ENCODE measurements around the gene KCNJ2. TPM values are rescaled to one million over a fixed set of nuclear protein-coding genes. Genes with fewer than 3 reads are reported as not detected.

The KCNJ2 gene
- total and polyA plus RNA-seq, 4 donors: 0.47 to 2.7 (median 1.4) TPM

- 41% methylated on average over 4 of the region's 4 CpGs for WGBS
- no peaks in the 10 kb centered on the region for H3K9me3 ChIP-seq (ENCODE audit: control insufficient read depth in 4 of 4, low read length in 3 of 4)
- no peak overlapping the region for H3K4me3 ChIP-seq (ENCODE audit: low read depth in 1 of 3, low read length in 3 of 3)
- H3K27ac ChIP-seq (ENCODE audit: low read depth in 1 of 2, low read length in 2 of 2): no peak overlapping the region
- no peak for DNase-seq (ENCODE audit: low spot score)
- H3K36me3 ChIP-seq (ENCODE audit: control insufficient read depth in 4 of 4, insufficient read depth in 3 of 4, low read depth in 1 of 4, low read length in 3 of 4): no peaks in the 10 kb centered on the region
- H3K9ac ChIP-seq (ENCODE audit: low read depth in 1 of 2, low read length in 2 of 2): no peak overlapping the region
- H3K27me3 ChIP-seq (ENCODE audit: control insufficient read depth in 4 of 4, insufficient read depth in 4 of 4, low read length in 3 of 4): peaks cover 0 to 2% (median 0%) of the 10 kb centered on the region in 4 donors
- H3K4me1 ChIP-seq (ENCODE audit: control insufficient read depth in 4 of 4, insufficient read depth in 4 of 4, low read length in 3 of 4): no peaks in the 10 kb centered on the region
- no peak for TF ChIP-seq FOXA2 (IDR thresholded peaks at IDR 0.05)
- TF ChIP-seq JUND (IDR thresholded peaks at IDR 0.05): no peak
- TF ChIP-seq RXRA (IDR thresholded peaks at IDR 0.05): no peak
- no peak for TF ChIP-seq ZBTB33 (IDR thresholded peaks at IDR 0.05)
Measured at GRCh38 chr17:70184770-70185169, 15.4 kb downstream of the KCNJ2 start.

- TF ChIP-seq YY1 (IDR thresholded peaks at IDR 0.05) (no peak), ZBTB33 (IDR thresholded peaks at IDR 0.05) (no peak), JUND (IDR thresholded peaks at IDR 0.05) (no peak), TAF1 (conservative IDR thresholded peaks at IDR 0.05) (no peak)
- Histone ChIP-seq H3K9me3 (ENCODE audit: control insufficient read depth in 4 of 4, low read length in 3 of 4) (no peaks in the 10 kb centered on the region), H3K27me3 (ENCODE audit: control insufficient read depth in 4 of 4, insufficient read depth in 4 of 4, low read length in 3 of 4) (peaks cover 0 to 2% (median 0%) of the 10 kb centered on the region in 4 donors), H3K27ac (ENCODE audit: low read depth in 1 of 2, low read length in 2 of 2) (no peak overlapping the region), H3K4me1 (ENCODE audit: control insufficient read depth in 4 of 4, insufficient read depth in 4 of 4, low read length in 3 of 4) (no peaks in the 10 kb centered on the region), H3K4me3 (ENCODE audit: low read depth in 1 of 3, low read length in 3 of 3) (no peak overlapping the region), H3K9ac (ENCODE audit: low read depth in 1 of 2, low read length in 2 of 2) (no peak overlapping the region), H3K36me3 (ENCODE audit: control insufficient read depth in 4 of 4, insufficient read depth in 3 of 4, low read depth in 1 of 4, low read length in 3 of 4) (no peaks in the 10 kb centered on the region)
- 79% methylated on average over 3 of the region's 3 CpGs for WGBS
- DNase-seq (ENCODE audit: low spot score): no peak
Measured at GRCh38 chr17:70185285-70185684, 16.0 kb downstream of the KCNJ2 start.

- H3K36me3 ChIP-seq (ENCODE audit: control insufficient read depth in 4 of 4, insufficient read depth in 3 of 4, low read depth in 1 of 4, low read length in 3 of 4): no peaks in the 10 kb centered on the region
- H3K9ac ChIP-seq (ENCODE audit: low read depth in 1 of 2, low read length in 2 of 2): no peak overlapping the region
- no peaks in the 10 kb centered on the region for H3K4me1 ChIP-seq (ENCODE audit: control insufficient read depth in 4 of 4, insufficient read depth in 4 of 4, low read length in 3 of 4)
- no peak overlapping the region for H3K27ac ChIP-seq (ENCODE audit: low read depth in 1 of 2, low read length in 2 of 2)
- H3K9me3 ChIP-seq (ENCODE audit: control insufficient read depth in 4 of 4, low read length in 3 of 4): no peaks in the 10 kb centered on the region
- 77% methylated on average over 3 of the region's 3 CpGs for WGBS
- H3K4me3 ChIP-seq (ENCODE audit: low read depth in 1 of 3, low read length in 3 of 3): no peak overlapping the region
- TF ChIP-seq JUND (IDR thresholded peaks at IDR 0.05) (no peak), REST (IDR thresholded peaks at IDR 0.05) (no peak), HNF4A (conservative IDR thresholded peaks at IDR 0.05) (no peak), NR2F2 (IDR thresholded peaks at IDR 0.05) (no peak), GABPA (IDR thresholded peaks at IDR 0.05 in 1 of 2, conservative IDR thresholded peaks at IDR 0.05 in 1 of 2) (no peak), ATF3 (IDR thresholded peaks at IDR 0.05) (no peak), ZBTB33 (IDR thresholded peaks at IDR 0.05) (no peak), MAX (IDR thresholded peaks at IDR 0.05) (no peak), RXRA (IDR thresholded peaks at IDR 0.05) (no peak), FOXA2 (IDR thresholded peaks at IDR 0.05) (no peak)
- no peak for DNase-seq (ENCODE audit: low spot score)
- peaks cover 0 to 2% (median 0%) of the 10 kb centered on the region in 4 donors for H3K27me3 ChIP-seq (ENCODE audit: control insufficient read depth in 4 of 4, insufficient read depth in 4 of 4, low read length in 3 of 4)
Measured at GRCh38 chr17:70187383-70187782, 18.1 kb downstream of the KCNJ2 start.
